Prostate gland (tissue), 2 donors: ENCODE measurements around the gene TBC1D2B. TPM values are rescaled to one million over a fixed set of nuclear protein-coding genes. Genes with fewer than 3 reads are reported as not detected.

Source experiments
- DNase-seq: peaks from one replicate; pipeline ENCODE4 v3.0.0-alpha.2; 2019; ENCODE audit warnings: low spot score
- H3K27ac ChIP-seq, 2 donors: fragments of 200-600 bp; sonication (generic); 2 replicates each; pipeline ENCODE4 v1.5.1; 2017 to 2019
- H3K27me3 ChIP-seq: fragments of 200-600 bp; sonication (generic); replicated peaks from 2 replicates; pipeline ENCODE4 v1.5.1; 2019; ENCODE audit not compliant: insufficient read depth
- H3K36me3 ChIP-seq, 2 donors: fragments of 200-600 bp; sonication (generic); 1 replicate in 1 of 2; 2 replicates in 1 of 2; pipeline versions ENCODE4 v1.5.1 to v1.8.1; 2017 to 2019
- H3K4me1 ChIP-seq: fragments of 200-600 bp; sonication (generic); replicated peaks from 2 replicates; pipeline ENCODE4 v1.5.1; 2019
- H3K4me3 ChIP-seq, 2 donors: fragments of 200-600 bp; sonication (generic); 2 replicates each; pipeline ENCODE4 v1.5.1; 2017 to 2019
- H3K9me3 ChIP-seq: fragments of 200-600 bp; sonication (generic); 2 replicates; pipeline ENCODE4 v1.5.1; 2017
- POLR2A ChIP-seq: fragments of 450-650 bp; IDR thresholded peaks from one replicate; pipeline ENCODE4 v1.6.1; 2016; ENCODE audit warnings: antibody characterized with exemption, mild to moderate bottlenecking
- POLR2AphosphoS5 ChIP-seq: sonication (generic); formaldehyde crosslinking; IDR thresholded peaks from one replicate; pipeline ENCODE4 v1.6.1; 2017; ENCODE audit warnings: antibody characterized with exemption
- WGBS: methylation state at CpG from one replicate; pipeline ENCODE4 v1.1.5; 2018; 5-methylcytosine and 5-hydroxymethylcytosine counted together
- intact Hi-C: fragments of 100-400 bp; cut with DNase I; formaldehyde crosslinking; loops from one replicate; pipeline ENCODE4 v1.14.2; 2022
- total RNA-seq, 2 donors: library from RNA; depleted of rRNA; stranded (reverse); fragments of >200 nt; gene quantifications; one replicate each; pipeline ENCODE4 v1.1.0, GENCODE V29; 2016
- TF ChIP-seq, protein P1 (sequence below), 4 experiments: fragments of 200-600 bp in 2 of 4; fragments of 450-650 bp in 2 of 4; sonication (generic) in 2 of 4; IDR thresholded peaks; 1 replicate in 3 of 4; 2 replicates in 1 of 4; pipeline ENCODE4 v1.5.1; 2016 to 2019; ENCODE audit warnings: antibody characterized with exemption in 4 of 4, mild to moderate bottlenecking in 2 of 4, moderate library complexity in 2 of 4

The TBC1D2B gene
- total RNA-seq, 2 donors from 2014 or later, result 21.5 to 49.5 TPM

DNA sequence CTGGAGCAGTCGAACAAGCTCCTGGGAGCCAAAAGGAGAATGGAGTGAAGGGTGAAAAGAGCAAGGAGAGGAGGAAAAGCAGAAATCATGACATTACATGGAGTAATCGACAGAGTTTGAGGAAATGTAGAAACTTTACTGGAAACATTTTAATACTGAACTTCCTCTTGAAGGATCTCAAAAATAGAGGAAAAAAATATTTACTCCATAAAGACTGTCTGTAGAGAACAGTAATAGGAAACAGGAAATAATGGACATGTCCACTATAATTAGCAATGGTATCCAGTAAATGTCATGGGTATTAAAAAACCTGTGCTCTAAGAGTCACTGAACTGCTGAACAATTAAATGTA is 53.0 kb downstream of the TBC1D2B start:
- no peak overlapping the region for H3K4me3 ChIP-seq
- TF ChIP-seq, protein P1, sequence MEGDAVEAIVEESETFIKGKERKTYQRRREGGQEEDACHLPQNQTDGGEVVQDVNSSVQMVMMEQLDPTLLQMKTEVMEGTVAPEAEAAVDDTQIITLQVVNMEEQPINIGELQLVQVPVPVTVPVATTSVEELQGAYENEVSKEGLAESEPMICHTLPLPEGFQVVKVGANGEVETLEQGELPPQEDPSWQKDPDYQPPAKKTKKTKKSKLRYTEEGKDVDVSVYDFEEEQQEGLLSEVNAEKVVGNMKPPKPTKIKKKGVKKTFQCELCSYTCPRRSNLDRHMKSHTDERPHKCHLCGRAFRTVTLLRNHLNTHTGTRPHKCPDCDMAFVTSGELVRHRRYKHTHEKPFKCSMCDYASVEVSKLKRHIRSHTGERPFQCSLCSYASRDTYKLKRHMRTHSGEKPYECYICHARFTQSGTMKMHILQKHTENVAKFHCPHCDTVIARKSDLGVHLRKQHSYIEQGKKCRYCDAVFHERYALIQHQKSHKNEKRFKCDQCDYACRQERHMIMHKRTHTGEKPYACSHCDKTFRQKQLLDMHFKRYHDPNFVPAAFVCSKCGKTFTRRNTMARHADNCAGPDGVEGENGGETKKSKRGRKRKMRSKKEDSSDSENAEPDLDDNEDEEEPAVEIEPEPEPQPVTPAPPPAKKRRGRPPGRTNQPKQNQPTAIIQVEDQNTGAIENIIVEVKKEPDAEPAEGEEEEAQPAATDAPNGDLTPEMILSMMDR (IDR thresholded peaks at IDR 0.05), result no peak
- no peak for TF ChIP-seq POLR2AphosphoS5
- no peak for TF ChIP-seq POLR2A
- no peaks in the 10 kb centered on the region for H3K4me1 ChIP-seq
- intact Hi-C loops, result no loop called here
- WGBS, result 33% methylated on average over 2 of the region's 2 CpGs
- no peaks in the 10 kb centered on the region for H3K9me3 ChIP-seq
- DNase-seq, result no peak
- H3K36me3 ChIP-seq, result peaks cover 1 to 9% of the 10 kb centered on the region in 2 donors
- H3K27ac ChIP-seq, result no peak overlapping the region
- no peaks in the 10 kb centered on the region for H3K27me3 ChIP-seq

DNA sequence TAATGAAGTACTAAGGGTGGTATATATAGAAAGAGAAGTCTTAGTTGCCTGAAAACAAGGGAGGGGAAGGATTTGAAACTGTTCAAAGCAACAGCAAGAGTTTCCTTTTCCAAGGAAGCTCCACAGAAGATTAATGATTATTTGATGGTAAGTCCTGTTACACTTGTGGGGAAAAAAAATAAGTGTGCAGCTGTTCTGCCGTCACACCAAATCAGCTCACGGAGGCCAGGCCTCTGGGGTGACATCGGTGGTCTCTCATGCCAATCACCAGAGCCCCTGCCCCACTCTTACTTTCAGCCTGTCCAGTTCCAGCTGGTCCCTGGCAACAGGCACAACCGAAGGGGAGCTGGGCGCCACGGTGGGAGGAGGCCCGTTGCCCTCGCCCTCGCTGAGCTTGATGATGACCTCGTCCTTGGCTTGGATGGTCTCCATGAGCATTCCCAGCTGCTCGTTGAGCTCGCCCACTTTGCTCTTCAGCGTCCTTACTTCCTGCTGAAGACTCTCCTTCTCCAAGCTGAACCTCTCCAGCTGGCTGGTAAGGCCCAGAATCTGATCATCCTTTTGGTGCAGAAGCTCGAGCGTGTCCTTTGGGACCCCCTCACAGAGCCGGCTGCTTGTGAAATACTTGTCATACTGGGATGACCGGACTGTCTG is 53.5 kb downstream of the TBC1D2B start:
- 49% methylated on average over 17 of the region's 17 CpGs for WGBS
- Histone ChIP-seq H3K27me3 (no peaks in the 10 kb centered on the region), H3K4me1 (no peaks in the 10 kb centered on the region), H3K4me3 (no peak overlapping the region), H3K36me3 (peaks cover 0 to 5% of the 10 kb centered on the region in 2 donors), H3K27ac (no peak overlapping the region), H3K9me3 (no peaks in the 10 kb centered on the region)
- intact Hi-C loops, result no loop called here
- no peak for TF ChIP-seq POLR2AphosphoS5
- no peak for TF ChIP-seq POLR2A
- TF ChIP-seq, protein P1 (IDR thresholded peaks at IDR 0.05), result no peak
- DNase-seq, result no peak

DNA sequence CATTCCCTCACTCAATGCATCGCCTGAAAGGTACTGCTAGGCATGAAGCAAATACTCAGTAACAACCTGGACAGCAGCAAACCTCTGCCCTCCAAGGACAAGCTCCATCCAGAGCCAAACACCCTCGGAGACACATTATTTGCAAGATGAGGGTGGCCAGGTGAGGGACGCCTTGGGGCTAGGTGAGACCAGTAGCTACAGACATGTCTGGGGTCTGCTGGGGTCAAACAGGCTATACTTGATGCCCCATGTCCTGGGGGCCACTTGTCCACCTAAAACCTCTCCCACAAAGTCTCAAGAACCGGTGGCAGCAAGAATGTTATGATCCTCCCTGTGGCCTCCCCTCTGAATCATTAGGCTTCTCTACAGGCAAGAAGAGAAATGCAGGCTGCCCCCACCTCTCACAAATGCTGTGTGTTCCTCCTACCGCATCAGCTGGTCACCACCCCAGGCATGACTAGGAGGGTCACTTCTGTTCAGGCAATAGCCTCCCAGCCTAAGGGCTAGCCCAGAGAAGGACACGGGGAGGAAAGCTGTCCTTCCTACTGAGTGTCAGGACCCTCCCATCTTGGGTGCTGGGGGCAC is 54.3 kb downstream of the TBC1D2B start:
- Histone ChIP-seq H3K4me3 (no peak overlapping the region), H3K9me3 (no peaks in the 10 kb centered on the region), H3K27me3 (no peaks in the 10 kb centered on the region), H3K27ac (no peak overlapping the region), H3K4me1 (no peaks in the 10 kb centered on the region), H3K36me3 (peaks cover 0 to 5% of the 10 kb centered on the region in 2 donors)
- 93% methylated on average over 6 of the region's 6 CpGs for WGBS
- no peak for DNase-seq
- intact Hi-C loops, result no loop called here
- TF ChIP-seq POLR2A (no peak), POLR2AphosphoS5 (no peak)
- TF ChIP-seq, protein P1 (IDR thresholded peaks at IDR 0.05), result no peak

DNA sequence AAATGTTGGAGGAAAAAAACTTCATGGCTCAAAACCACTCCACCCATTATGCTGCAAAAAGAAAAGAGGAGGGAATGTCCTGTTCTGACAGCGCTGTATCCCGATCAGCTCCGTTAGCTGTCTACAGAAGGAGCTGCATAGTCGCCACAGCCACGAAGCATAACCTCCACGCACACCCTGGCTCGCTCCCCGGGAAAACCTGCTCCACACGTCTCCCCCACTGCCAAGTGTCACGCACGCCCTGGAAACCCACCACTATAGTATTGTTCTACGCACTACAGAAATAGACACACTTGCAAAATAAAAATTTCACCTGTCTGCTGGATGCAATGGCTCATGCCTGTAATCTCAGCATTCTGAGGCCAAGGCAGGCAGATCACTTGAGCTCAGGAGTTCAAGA is 55.8 kb downstream of the TBC1D2B start:
- H3K4me1 ChIP-seq, result peaks cover 7% of the 10 kb centered on the region
- 90% methylated on average over 12 of the region's 12 CpGs for WGBS
- no peak overlapping the region for H3K27ac ChIP-seq
- peaks cover 0 to 5% of the 10 kb centered on the region in 2 donors for H3K36me3 ChIP-seq
- no peaks in the 10 kb centered on the region for H3K27me3 ChIP-seq
- DNase-seq, result no peak
- no peak overlapping the region for H3K4me3 ChIP-seq
- no peaks in the 10 kb centered on the region for H3K9me3 ChIP-seq
- TF ChIP-seq, protein P1 (IDR thresholded peaks at IDR 0.05), result no peak
- no peak for TF ChIP-seq POLR2A
- TF ChIP-seq POLR2AphosphoS5, result no peak
- intact Hi-C loops, result no loop called here

DNA sequence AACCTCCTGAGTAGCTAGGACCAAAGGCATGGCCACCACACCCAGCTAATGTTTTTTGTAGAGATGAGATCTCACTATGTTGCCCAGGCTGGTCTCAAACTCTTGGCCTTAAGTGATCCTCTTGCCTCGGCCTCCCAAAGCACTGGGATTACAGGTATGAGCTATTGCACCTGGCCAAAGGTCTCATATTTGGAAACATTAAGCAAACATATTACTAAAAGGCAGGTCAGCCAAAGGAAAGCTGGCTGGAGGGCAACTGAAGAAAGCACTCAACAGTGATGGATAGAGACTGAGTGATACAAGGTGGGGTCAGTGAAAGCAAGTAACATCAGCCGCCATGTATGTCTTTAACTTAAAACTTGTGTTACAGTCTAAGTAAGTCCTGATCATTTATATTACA is 57.5 kb downstream of the TBC1D2B start:
- intact Hi-C loops, result no loop called here
- Histone ChIP-seq H3K9me3 (no peaks in the 10 kb centered on the region), H3K4me3 (no peak overlapping the region), H3K27me3 (no peaks in the 10 kb centered on the region), H3K27ac (peak overlapping the region in 1 of 2 donors; percentile 72), H3K36me3 (peaks cover 0 to 5% of the 10 kb centered on the region in 2 donors), H3K4me1 (peaks cover 17% of the 10 kb centered on the region)
- TF ChIP-seq POLR2AphosphoS5 (no peak), POLR2A (no peak)
- TF ChIP-seq, protein P1 (IDR thresholded peaks at IDR 0.05), result no peak
- DNase-seq, result no peak
- WGBS, result 100% methylated on average over 2 of the region's 2 CpGs
